ENCODE results near the gene CNTNAP5. TPM values are rescaled to one million over a fixed set of nuclear protein-coding genes. Genes with fewer than 3 reads are reported as not detected.

CNTNAP5 gene
- total and polyA plus RNA-seq, 2 of the 8 experiments (the other 6 are each of a cell fraction or from before 2014, with no cell fraction given) = 0.11 to 0.76 TPM

DNA sequence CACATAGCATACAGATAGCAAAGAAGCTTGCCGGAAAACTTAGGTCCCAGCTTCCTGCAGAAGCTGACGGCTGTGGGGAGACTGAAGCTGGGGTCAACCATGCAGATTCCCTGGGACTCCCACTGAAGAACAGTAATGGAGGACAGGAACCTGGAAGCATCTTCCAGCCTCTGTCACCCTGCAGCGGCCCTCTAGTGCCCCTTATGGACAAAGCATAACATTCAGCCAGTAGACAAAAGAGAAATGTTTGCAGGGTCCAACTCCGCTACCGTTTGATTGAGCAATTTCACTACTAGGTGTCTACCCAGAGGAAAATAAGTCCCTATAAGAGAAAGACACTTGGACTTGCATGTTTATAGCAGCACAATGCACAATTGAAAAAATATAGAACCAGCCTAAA, 460.6 kb downstream of the CNTNAP5 start (continued):
- TF ChIP-seq, protein P1, sequence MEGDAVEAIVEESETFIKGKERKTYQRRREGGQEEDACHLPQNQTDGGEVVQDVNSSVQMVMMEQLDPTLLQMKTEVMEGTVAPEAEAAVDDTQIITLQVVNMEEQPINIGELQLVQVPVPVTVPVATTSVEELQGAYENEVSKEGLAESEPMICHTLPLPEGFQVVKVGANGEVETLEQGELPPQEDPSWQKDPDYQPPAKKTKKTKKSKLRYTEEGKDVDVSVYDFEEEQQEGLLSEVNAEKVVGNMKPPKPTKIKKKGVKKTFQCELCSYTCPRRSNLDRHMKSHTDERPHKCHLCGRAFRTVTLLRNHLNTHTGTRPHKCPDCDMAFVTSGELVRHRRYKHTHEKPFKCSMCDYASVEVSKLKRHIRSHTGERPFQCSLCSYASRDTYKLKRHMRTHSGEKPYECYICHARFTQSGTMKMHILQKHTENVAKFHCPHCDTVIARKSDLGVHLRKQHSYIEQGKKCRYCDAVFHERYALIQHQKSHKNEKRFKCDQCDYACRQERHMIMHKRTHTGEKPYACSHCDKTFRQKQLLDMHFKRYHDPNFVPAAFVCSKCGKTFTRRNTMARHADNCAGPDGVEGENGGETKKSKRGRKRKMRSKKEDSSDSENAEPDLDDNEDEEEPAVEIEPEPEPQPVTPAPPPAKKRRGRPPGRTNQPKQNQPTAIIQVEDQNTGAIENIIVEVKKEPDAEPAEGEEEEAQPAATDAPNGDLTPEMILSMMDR (IDR thresholded peaks at IDR 0.05; ENCODE audit: control extremely low read depth in 1 of 3, insufficient read depth in 1 of 3, low read depth in 1 of 3, low read length in 3 of 3) = peak in 2 of 3 experiments; percentile 9 to 45; a peak in 1 of 4 replicates
- TF ChIP-seq SP1 (IDR thresholded peaks at IDR 0.05; ENCODE audit: low read depth, low read length) = no peak

Measured in H1 (cell line).